Stimulated activated CD4-positive, alpha-beta T cell treated with anti-CD3 and anti-CD28 coated beads, TNF-alpha, amount 100 ng/mL, for 4 hours (primary cell): Measurements from ENCODE around the gene ANAPC2.
"Not testable (repeated sequence)": the region's sequence is repeated elsewhere in the genome, so short reads cannot be mapped to it uniquely, and the experiment has no call there.

Experiments used
- DNase-seq, 3 experiments: peaks; one replicate each; pipeline ENCODE4 v3.0.0-alpha.2; 2020; ENCODE audit warnings: low read depth in 3 of 3

ANAPC2 gene

DNA sequence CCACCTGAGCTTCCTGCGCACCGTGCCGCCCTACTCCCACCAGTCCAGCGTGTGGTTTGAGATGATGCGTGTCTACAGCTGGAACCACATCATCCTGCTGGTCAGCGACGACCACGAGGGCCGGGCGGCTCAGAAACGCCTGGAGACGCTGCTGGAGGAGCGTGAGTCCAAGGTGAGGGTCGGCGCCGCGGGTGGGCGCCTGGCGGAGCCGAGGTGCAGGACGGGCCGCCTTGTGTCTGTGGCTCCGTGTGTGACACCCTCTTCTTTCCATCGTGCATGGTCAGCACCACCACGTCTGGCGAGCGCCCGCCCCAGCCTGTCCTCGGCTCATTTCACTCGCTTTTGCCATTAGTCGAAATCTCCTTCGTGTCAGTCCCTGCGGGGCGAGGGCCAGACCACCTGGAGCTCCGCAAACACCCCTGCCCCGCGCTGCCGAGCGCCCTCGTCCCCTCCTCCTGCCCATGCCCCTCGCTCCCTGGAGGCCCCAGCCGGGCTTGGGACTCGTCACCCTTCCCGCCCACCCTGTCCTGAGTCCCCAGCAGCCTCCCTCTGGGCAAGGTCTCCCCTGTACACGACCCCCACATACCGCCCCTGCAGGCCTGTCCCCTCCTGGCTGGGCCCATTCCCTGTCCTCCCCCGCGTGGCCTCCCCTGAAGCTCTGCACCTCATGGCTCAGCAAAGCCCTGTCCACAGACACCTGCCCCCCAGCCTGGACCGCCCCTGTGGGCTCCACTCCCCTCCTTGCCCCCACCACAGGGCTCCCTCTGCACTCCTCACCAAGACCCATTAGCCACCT lies 42.4 kb downstream of the ANAPC2 start:
- no peak for DNase-seq

DNA sequence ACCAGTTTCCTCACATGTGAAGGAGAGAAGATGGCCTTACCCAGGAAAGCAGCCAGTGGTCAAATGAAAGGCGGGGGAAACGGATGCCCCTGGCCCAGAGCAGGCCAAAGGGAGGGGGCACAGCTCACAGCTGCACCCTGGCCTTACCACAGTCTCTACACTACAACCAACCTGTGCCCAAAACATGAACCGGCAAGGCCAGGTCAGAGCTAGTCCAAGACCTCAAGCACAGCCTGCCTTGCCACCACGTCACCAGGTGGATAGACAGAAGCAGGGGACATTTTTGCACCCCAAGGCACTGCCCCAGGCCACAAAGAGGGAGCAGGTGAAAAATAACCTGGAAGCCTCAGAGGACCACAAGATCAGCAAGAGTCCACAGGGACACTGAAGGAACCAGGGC lies 44.9 kb downstream of the ANAPC2 start:
- DNase-seq = no peak

DNA sequence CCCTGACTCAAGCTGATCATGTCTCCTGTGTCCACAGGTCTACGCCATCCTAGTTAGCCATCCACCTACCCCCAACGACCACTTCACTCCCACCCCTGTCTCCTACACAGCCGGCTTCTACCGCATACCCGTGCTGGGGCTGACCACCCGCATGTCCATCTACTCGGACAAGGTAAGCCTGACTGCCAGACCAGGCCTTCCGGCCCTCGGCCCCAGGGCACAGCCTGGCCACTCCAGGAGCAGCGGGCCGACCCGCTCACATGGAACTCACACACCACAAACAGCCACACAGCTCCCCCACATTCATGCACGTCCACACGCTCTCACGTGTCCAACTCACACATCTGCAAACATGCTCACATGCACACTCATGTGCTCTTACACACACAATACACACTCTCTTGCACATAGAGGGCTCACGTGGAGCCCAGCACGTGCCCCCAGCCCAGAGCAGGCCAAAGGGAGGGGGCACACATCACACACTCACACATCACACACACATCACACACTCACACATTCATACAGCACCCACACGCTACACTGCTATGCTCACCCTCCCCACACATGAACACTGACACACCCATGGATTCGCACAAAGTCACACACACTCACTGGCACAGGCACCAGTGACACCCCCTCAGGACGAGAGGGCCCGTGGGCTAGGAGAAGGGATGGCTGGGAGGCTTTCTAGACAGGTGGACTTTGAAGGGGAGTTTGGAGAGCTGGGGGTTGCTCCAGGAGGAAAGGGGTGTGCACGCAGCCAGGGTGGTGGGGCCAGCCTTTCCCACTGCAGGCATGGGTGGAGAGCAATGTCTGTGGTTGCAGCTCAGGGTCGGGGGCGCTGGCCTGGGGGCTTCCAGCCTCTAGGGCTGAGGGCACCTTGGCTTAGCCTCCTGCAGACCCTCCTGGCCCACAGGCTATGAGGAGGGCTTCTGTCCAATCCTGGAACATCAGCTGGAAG lies 46.1 kb downstream of the ANAPC2 start:
- no peak for DNase-seq

DNA sequence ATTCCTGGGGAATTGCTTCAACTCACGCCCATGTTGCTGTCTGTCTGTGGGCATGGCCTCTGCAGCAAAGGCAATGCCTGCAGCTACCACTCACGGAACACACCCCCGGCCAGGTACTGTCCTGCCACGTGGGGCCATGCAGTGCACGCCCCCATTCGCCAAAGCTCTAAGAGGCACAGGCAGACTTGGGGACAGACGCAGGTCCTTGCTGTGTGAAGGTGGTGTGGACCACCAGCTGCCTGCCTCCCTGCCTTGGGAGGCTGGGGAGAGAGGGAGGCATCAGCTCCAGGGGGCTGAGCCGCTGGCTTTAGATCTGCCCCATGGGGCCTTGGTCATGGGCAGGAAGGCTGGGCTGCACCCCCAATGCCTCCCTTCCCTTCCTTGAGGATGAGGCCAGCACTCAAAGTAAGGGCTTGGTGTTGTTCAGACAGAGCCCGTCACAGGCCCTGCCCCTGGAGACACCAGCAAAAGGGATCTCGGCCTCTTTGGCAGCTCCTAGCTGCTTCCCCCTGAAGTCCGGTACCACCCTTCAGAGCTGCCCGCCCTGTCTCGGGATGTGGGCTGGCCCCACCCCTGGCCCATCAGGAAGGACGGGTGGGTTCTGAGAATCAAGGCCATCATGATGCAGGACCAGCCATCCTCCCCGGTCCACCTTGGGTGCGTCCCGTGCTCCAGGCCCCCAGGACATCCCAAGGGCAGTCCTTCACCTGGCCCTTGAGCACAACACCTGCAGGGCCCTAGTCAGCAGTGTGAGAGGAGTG lies 47.1 kb downstream of the ANAPC2 start:
- no peak for DNase-seq

DNA sequence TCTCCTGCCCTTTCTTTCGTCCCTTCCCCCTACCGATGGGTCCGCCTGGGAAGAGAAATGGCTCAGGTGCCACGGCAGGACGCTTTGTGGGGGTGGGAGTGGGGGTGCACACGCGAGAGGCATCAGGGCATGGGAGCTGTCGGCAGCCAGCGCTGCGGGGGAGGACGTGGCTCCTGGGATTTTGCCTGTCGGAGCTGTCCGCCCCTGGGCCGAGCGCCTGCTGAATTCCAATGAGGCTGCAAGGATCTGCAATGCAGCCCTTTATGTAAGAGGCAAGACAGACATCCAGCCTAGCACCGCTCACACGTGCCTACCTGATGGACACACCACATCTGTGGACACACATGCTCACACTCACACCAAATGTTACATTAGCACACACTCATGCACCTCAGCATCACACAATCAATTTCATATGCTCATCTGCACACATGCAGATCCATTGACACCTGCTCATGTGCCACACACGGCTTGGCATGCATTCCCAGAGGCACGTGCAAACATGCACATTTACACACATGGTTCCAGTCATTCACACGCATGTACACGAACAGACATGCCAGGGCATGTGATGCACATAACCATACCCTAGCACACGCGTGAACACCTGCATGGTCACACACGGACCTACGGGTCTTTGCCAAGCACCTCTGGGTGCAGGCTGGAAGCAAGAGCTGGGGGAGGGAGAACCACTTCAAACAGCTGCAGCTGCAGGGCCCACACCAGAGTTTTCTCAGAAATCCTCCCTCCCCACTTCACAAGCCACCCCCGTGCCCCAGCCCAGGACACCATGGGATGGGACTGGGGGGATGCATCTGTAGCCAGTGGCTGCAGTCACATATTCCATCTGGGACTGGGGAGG lies 48.0 kb downstream of the ANAPC2 start:
- no peak for DNase-seq

DNA sequence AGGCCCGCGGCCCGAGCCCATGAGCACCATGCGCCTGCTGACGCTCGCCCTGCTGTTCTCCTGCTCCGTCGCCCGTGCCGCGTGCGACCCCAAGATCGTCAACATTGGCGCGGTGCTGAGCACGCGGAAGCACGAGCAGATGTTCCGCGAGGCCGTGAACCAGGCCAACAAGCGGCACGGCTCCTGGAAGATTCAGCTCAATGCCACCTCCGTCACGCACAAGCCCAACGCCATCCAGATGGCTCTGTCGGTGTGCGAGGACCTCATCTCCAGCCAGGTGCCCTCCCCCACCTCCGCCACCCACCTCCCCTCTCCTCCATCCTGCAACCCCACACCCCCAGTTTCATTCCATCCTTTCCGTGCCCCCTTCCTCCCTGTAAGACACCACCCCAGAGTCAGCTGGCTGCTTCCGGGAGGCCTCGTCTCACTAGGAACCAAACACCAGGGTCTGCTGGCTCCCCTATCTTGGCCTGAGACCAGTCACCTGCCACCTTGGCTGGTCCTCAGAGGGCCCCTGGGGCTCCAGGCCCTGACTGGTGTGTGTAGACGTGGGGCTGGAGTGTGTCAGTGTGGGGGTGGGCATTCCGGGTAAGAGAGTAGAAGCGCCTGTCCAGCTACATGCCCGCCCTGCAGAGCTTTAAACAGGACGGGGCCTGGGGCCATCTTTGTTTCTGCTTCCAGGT lies 48.8 kb downstream of the ANAPC2 start:
- no peak for DNase-seq

DNA sequence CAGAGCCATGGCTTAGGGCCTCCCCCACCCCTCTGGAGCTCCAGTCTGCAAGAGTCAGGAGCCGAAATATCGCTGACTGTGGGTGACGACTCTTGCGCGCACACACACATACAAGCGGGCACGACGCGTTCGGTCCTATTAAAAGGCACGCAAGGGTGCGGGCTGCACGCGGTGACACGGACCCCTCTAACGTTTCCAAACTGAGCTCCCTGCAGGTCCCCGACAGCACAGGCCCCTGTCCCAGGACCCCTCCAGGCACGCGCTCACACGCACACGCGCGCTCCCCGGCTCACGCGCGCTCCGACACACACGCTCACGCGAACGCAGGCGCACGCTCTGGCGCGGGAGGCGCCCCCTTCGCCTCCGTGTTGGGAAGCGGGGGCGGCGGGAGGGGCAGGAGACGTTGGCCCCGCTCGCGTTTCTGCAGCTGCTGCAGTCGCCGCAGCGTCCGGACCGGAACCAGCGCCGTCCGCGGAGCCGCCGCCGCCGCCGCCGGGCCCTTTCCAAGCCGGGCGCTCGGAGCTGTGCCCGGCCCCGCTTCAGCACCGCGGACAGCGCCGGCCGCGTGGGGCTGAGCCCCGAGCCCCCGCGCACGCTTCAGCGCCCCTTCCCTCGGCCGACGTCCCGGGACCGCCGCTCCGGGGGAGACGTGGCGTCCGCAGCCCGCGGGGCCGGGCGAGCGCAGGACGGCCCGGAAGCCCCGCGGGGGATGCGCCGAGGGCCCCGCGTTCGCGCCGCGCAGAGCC lies 49.5 kb downstream of the ANAPC2 start, which contains the start of gene GRIN1:
TSS of gene GRIN1 (plus strand) at position 433 of the 746 bp plus-strand sequence. CDS start 333 bp downstream, outside the sequence.
- no peak for DNase-seq

DNA sequence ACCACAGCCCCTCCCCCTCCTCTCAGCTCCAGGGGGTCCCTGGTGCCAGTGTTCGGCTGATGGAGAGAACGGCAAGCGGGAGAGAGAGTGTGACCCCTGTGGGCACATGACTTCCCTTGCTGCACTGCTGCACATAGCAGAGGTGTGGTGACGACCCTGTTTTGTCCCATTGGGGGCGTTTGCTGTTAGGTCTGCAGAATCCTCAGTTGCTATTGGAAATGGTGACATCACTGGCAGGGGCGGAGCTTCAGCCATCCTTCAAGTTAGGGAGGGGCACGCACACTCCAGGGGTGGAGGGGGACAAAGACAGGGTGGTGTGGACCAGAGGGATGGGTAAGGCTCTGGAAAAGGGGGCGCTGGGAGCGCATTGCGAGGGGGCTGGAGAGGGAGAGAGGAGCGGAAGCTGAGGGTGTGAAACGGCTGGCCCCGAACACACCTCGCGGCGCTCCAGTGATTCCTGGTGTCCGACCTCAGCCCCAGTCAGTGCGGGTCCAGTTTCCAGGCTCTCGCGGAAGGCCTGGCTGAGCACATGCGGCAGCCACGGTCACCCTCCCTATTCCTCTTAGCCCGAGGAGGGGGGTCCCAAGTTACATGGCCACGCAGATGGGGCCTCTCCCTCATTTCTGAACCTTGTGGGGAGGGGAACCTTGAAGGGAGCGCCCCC lies 50.2 kb downstream of the ANAPC2 start:
- no peak for DNase-seq

DNA sequence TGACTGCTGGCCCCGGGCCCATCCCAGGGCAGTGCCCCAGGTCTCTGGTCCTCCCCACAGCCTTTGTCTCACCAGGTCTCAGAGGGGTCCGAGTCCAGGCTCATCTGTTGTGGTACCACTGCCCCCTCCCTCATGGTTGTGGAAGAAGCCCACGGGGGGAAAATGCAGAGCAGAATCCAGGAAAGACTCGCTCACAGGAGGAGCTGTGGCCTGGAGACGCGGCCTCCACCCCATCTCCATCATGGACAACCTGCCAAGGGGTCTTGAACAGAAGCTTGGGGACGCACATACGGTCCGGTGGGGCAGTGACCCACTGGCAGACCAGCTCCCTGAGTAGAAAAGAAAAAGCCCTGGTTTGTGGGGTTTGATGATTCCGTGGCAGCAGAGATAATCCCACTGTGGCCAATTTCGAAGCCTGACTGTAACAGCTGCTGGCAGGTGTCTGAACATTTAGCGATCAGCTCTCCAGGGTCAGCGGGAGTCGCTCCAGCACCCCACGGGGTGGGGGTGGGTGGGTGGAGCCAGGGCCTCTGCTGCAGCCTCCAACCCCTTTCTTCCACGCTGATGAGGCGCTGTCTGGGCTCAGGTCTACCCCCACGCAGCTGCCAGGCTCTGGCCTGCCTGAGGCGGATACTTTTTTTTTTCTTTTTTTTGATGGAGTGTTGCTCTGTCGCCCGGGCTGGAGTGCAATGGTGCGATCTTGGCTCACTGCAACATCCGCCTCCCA lies 51.3 kb downstream of the ANAPC2 start:
- no peak for DNase-seq

DNA sequence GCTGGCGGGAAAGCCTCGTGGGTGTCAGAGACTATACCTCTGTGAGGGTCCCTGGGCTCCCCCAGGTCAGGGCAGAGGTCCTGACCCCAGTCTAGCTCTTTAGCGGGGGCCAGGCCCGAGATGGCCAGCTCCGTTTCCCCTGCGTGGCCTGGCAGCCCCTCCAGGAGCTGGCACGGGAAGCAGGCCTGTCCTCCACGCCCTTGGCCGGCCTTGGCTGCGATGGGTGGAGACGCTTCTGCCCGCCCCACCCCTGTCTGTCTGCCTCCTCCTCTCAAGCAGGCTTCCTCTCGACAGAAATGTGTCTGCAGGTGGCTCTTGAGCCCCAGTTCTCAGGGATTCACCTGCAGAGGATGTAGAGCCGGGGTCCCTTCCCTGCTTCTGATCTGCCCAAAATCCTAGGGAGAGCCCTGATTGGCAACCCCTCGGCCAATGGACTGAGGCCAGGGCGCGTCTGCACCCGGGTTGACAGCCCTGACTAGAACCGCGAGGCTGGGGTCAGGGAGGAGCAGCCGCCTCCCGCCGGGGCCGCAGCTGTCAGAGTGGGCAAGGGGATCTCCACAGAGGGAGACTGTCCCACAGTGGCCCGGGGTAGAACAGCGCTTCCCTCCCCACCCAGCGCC lies 52.0 kb downstream of the ANAPC2 start:
- no peak for DNase-seq

DNA sequence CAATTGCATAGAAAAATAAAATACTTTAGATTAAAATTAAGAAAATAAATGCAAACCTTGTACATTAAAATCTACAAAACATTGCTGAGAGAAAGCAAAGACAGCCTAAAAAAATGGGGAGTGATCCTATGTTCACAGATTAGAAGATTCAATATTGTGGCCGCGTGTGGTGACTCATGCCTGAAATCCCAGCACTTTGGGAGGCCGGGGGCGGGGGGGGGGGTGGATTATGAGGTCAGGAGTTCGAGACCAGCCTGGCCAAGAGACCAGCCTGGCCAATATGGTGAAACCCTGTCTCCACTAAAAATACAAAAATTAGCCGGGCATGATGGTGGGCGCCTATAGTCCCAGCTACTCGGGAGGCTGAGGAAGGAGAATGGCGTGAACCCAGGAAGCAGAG lies 53.2 kb downstream of the ANAPC2 start:
- not testable (repeated sequence) for DNase-seq

DNA sequence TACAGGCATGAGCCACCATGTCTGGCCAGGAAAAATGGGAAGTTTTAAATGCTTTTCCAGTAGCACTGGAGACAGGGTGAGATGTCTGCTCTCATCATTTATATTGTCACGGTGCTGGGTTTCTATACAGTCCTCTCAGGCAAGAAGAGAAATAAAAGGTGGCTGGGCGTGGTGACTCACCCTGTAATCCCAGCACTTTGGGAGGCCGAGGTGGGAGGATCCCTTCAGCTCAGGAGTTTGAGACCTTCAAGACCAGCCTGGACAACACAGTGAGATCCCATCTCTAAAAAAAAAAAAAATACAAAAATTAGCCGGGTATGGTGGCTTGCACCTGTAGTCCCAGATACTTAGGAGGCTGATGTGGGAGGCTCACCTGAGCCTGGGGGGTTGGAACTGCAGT lies 54.2 kb downstream of the ANAPC2 start:
- no peak for DNase-seq

DNA sequence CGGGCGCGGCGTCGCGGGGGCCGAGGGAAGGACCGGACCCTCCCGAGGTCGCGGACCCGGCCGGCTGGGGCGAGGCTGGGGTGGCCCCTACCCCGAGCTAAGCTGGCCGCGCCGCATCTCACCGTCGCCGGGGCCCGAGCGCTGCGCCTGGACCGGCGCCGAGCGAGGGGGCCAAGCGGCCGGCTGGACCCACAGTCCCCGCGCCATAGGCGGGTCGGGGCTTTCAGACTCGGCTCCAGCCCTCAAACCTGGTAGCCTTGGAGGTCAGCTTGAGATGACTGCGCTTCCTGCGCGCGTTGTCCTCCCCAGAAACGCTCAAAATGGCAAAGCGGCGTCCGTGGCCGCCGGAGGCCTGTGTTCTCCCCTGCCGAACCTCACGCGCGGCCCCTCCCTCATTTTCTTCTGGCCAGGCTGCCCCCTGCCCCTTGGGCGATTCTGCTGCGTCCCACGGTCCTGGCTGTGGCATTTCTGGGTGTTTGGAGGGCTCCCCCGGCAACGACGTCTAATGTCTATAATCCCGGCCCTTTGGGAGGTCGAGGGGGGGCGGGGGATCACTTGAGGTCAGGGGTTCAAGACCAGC lies 58.1 kb downstream of the ANAPC2 start:
- DNase-seq = no peak

DNA sequence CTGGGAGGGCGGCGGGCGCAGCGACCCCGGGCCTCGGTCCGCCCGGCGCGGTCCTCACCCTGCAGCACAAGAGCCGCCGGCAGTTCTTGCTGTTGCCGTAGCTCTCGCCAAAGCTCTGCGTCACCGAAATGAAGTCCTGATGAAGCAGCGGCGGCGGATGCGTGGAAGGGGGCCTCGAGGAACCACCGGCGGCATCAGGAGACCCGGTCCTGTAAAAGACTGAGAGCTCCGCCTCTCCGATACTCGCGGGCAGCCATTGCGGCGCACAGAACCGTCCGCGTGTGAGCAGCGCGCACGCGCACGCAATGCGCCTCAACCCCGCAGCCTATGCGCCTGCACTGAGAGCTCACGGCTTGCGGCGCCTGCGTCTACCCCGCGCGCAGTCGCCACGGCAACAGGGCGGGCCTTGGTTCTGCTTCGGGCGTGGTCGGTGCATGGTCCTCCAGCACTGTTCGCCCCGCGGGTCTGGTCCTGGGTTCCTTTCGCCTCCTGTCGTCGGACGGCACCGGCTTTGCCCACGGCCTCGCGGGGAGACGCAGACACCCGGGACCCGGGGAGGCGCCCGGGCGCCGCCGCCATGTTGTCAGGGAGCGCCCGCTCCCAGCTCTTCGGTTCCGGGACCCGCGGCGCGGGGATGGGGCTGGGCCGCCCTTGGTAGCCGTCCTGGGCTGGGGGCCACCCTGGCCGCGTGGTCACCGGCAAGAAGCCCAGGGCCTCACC lies 58.7 kb downstream of the ANAPC2 start:
- peak; percentile 78 to 83 (median 78) for DNase-seq

DNA sequence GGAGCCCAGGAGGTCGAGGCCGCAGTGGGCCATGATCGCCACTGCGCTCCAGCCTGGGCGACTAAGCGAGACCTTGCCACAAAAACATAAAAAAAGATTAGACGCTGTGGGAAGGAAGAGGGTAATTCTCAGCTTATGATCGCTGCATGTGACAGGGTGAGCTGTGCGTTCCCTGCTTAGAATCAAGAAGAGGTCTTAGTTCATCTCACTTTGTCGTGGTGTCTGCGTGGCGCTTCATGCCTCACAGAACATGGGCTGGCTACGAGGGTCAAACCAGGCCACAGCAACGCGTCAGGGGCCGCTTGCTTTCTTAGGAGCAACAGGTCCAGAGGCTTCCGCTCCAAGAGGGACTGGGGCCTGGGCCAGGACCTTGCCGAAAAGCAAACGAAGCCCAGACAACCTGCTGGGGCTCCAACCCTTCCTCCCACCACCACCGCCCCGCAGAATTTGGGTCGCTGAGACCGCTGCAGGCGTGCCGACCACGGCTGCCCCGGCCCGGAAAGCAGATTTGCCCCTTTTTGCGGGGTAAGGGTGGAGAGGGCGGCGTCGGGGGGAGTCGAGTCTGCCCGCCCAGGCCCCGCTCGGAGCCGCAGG lies 59.4 kb downstream of the ANAPC2 start:
- DNase-seq = no peak

DNA sequence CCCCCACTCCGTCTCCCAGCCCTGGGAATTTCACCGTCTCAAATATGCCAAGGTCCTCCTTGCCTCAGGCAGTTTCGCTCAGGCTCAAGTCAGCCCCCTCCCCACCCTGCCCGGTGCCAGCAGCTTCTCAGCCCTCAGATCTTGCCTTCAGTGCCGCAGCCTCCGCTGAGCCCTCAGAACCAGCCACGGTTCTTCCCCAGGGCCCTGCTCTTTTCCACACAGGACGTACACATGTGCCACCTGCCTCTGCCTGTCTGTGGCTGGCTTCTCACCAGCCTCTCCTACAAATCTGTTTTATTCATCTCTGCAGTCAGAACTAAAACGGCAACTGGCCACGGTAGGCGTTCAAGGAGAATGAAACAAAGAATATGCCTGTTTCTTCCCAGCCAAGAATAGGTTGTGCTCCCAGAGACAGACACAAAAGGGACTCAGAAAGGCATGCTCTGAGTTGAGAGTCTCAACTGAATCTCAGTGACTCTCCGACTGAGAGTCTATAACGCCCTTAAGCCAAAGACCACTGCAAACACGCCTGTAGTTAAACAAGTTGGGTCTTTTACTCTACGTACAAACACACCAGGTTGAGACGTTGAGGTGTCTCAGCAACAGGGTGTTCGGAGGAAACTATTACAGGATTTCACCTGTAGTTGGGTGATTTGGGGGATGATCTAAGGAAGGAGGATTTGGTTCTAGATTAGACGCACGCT lies 60.0 kb downstream of the ANAPC2 start:
- DNase-seq = no peak
